H1 (cell line): ENCODE measurements around the gene CCNE1. TPM values are rescaled to one million over a fixed set of nuclear protein-coding genes. Genes with fewer than 3 reads are reported as not detected.

Experiments used
- CTCF ChIA-PET: fragments of 300-600 bp; sonication (Branson Sonifier 250); formaldehyde crosslinking; loops from one replicate; lab custom pipeline; 2021; ENCODE audit not compliant: partially characterized antibody; lab: Charles Lee
- POLR2A ChIA-PET: fragments of 300-600 bp; sonication (Branson Sonifier 250); formaldehyde crosslinking; loops from one replicate; lab custom pipeline; 2021; ENCODE audit warnings: inconsistent platforms; ENCODE audit not compliant: partially characterized antibody; lab: Charles Lee
- DNase-seq, 2 experiments: peaks; one replicate each; pipeline versions ENCODE4 v3.0.0 to v3.0.0-alpha.2; 2010 to 2022; ENCODE audit warnings: low spot score in 2 of 2, low read depth in 1 of 2, mixed read lengths in 1 of 2
- FAIRE-seq: peaks from 2 replicates; lab custom pipeline; 2011; peaks lifted over from hg19 to GRCh38; lab: Jason Lieb, UNC
- H2AFZ ChIP-seq: 2 replicates; pipeline ENCODE4 v1.8.1; 2012; ENCODE audit warnings: low read length, inconsistent platforms
- H2AK5ac ChIP-seq: 2 replicates; pipeline ENCODE4 v1.6.1; 2013; ENCODE audit warnings: low read depth, low read length
- H2BK120ac ChIP-seq: replicated peaks from 2 replicates; pipeline ENCODE3; 2013; ENCODE audit warnings: low read depth, low read length, inconsistent platforms
- H2BK12ac ChIP-seq: 2 replicates; pipeline ENCODE4 v1.6.1; 2013; ENCODE audit warnings: low read depth, low read length
- H2BK15ac ChIP-seq: 2 replicates; pipeline ENCODE4 v1.6.1; 2013; ENCODE audit warnings: low read length
- H2BK20ac ChIP-seq: 2 replicates; pipeline ENCODE4 v1.6.1; 2013; ENCODE audit warnings: low read length
- H2BK5ac ChIP-seq: 2 replicates; pipeline ENCODE4 v1.6.1; 2013; ENCODE audit warnings: low read depth, low read length
- H3K14ac ChIP-seq: 2 replicates; pipeline ENCODE4 v1.6.1; 2013; ENCODE audit warnings: inconsistent platforms; ENCODE audit not compliant: insufficient read length
- H3K18ac ChIP-seq: 2 replicates; pipeline ENCODE4 v1.6.1; 2013; ENCODE audit warnings: low read length; ENCODE audit errors: extremely low read depth
- H3K23ac ChIP-seq: 2 replicates; pipeline ENCODE4 v1.6.1; 2013; ENCODE audit warnings: inconsistent platforms; ENCODE audit not compliant: insufficient read length
- H3K23me2 ChIP-seq: 2 replicates; pipeline ENCODE4 v1.6.1; 2013; ENCODE audit warnings: low read depth, low read length
- H3K27ac ChIP-seq: 2 replicates; pipeline ENCODE4 v1.6.1; 2011; ENCODE audit warnings: low read depth, low read length, inconsistent platforms
- H3K27me3 ChIP-seq, 4 experiments: replicated peaks in 1 of 4; 1 replicate in 1 of 4; 2 replicates in 3 of 4; pipeline versions ENCODE4 v1.6.1 to v1.8.1; 2011 to 2013; ENCODE audit warnings: low read length in 3 of 4, mild to moderate bottlenecking in 3 of 4, inconsistent platforms in 2 of 4, mixed read lengths in 2 of 4, moderate library complexity in 1 of 4; ENCODE audit not compliant: control insufficient read depth in 3 of 4, insufficient read depth in 3 of 4; ENCODE audit errors: extremely low read depth in 1 of 4
- H3K36me3 ChIP-seq, 4 experiments: 2 replicates each; pipeline versions ENCODE4 v1.6.1 to v1.8.1; 2011 to 2013; ENCODE audit warnings: mild to moderate bottlenecking in 4 of 4, low read length in 3 of 4, moderate library complexity in 2 of 4, control low read depth in 1 of 4, inconsistent platforms in 1 of 4; ENCODE audit not compliant: insufficient read depth in 4 of 4, control insufficient read depth in 2 of 4
- H3K4ac ChIP-seq: replicated peaks from 2 replicates; pipeline ENCODE3; 2013; ENCODE audit warnings: low read length, low read depth, mixed read lengths, inconsistent platforms; ENCODE audit not compliant: insufficient read length
- H3K4me1 ChIP-seq, 4 experiments: replicated peaks in 1 of 4; 1 replicate in 1 of 4; 2 replicates in 3 of 4; pipeline versions ENCODE4 v1.6.1 to v1.8.1; 2011 to 2013; ENCODE audit warnings: low read length in 3 of 4, inconsistent platforms in 2 of 4, mixed read lengths in 1 of 4; ENCODE audit not compliant: insufficient read depth in 4 of 4, control insufficient read depth in 3 of 4
- H3K4me2 ChIP-seq, 2 experiments: 2 replicates each; pipeline versions ENCODE4 v1.6.1 to v1.8.1; 2011 to 2013; ENCODE audit warnings: low read depth in 2 of 2, low read length in 2 of 2, control low read depth in 1 of 2, inconsistent platforms in 1 of 2, mild to moderate bottlenecking in 1 of 2; ENCODE audit not compliant: insufficient read depth in 1 of 2
- H3K4me3 ChIP-seq, 4 experiments: fragments of 200-600, 300-600 bp in 1 of 4; sonication (generic), shearing (Covaris generic), sonication (Bioruptor Twin) in 1 of 4; 2 replicates each; pipeline versions ENCODE4 v1.5.1 to v1.8.1; 2011 to 2016; ENCODE audit warnings: low read length in 4 of 4, low read depth in 3 of 4, control low read depth in 2 of 4, inconsistent platforms in 2 of 4, mild to moderate bottlenecking in 2 of 4, mixed read lengths in 1 of 4, moderate library complexity in 1 of 4; ENCODE audit not compliant: insufficient read depth in 2 of 4; ENCODE audit errors: extremely low read depth in 1 of 4
- H3K56ac ChIP-seq: replicated peaks from 2 replicates; pipeline ENCODE3; 2013; ENCODE audit warnings: low read depth, mild to moderate bottlenecking, mixed read lengths, low read length, inconsistent platforms; ENCODE audit not compliant: insufficient read length
- H3K79me1 ChIP-seq: 2 replicates; pipeline ENCODE4 v1.6.1; 2013; ENCODE audit warnings: low read depth, low read length, control low read depth
- H3K79me2 ChIP-seq, 2 experiments: 2 replicates each; pipeline versions ENCODE4 v1.6.1 to v1.8.1; 2012 to 2013; ENCODE audit warnings: low read length in 2 of 2, mild to moderate bottlenecking in 2 of 2, inconsistent platforms in 1 of 2; ENCODE audit not compliant: insufficient read depth in 2 of 2, control insufficient read depth in 1 of 2
- H3K9ac ChIP-seq, 4 experiments: replicated peaks in 1 of 4; 1 replicate in 1 of 4; 2 replicates in 3 of 4; pipeline versions ENCODE4 v1.6.1 to v1.8.1; 2011 to 2013; ENCODE audit warnings: low read depth in 3 of 4, low read length in 3 of 4, control low read depth in 2 of 4, mild to moderate bottlenecking in 2 of 4, moderate library complexity in 2 of 4, inconsistent platforms in 1 of 4; ENCODE audit errors: extremely low read depth in 1 of 4
- H3K9me3 ChIP-seq, 2 experiments: 2 replicates each; pipeline versions ENCODE4 v1.6.1 to v1.8.1; 2012 to 2013; ENCODE audit warnings: mild to moderate bottlenecking in 2 of 2, moderate library complexity in 2 of 2, control low read depth in 1 of 2, inconsistent platforms in 1 of 2, low read depth in 1 of 2, low read length in 1 of 2, mixed read lengths in 1 of 2; ENCODE audit not compliant: insufficient read depth in 2 of 2
- H4K20me1 ChIP-seq, 2 experiments: replicated peaks in 1 of 2; 2 replicates each; pipeline versions ENCODE3 to v1.8.1; 2011 to 2013; ENCODE audit warnings: inconsistent platforms in 2 of 2, low read length in 2 of 2, mild to moderate bottlenecking in 1 of 2; ENCODE audit not compliant: insufficient read depth in 2 of 2, control insufficient read depth in 1 of 2
- H4K5ac ChIP-seq: 2 replicates; pipeline ENCODE4 v1.6.1; 2013; ENCODE audit warnings: low read length, low read depth, mixed read lengths, inconsistent platforms; ENCODE audit not compliant: insufficient read length
- H4K8ac ChIP-seq: 2 replicates; pipeline ENCODE4 v1.8.0; 2013; ENCODE audit warnings: mild to moderate bottlenecking, moderate library complexity, low read length, inconsistent platforms; ENCODE audit not compliant: insufficient read depth; ENCODE audit errors: extremely low read depth
- H4K91ac ChIP-seq: replicated peaks from 2 replicates; pipeline ENCODE3; 2013; ENCODE audit warnings: low read length, mixed read lengths, inconsistent platforms; ENCODE audit not compliant: insufficient read length
- E2F6 ChIP-seq: IDR thresholded peaks from 2 replicates; pipeline ENCODE4 v1.6.1; 2012; ENCODE audit warnings: inconsistent platforms
- TBP ChIP-seq: IDR thresholded peaks from 2 replicates; pipeline ENCODE4 v1.6.1; 2011; ENCODE audit warnings: low read depth, low read length, improper control_type of control experiment
- WGBS, 2 experiments: shearing (Covaris generic) in 1 of 2; methylation state at CpG; one replicate each; pipeline versions ENCODE4 v1.1.6 to v1.1.7; 2013 to 2015; ENCODE audit warnings: low lambda C conversion rate in 2 of 2, mixed read lengths in 2 of 2, inconsistent platforms in 1 of 2, low coverage in 1 of 2, missing lambda C conversion rate in 1 of 2; ENCODE audit not compliant: insufficient replicate concordance in 2 of 2, insufficient coverage in 1 of 2, insufficient read length in 1 of 2; ENCODE audit errors: extremely low coverage in 1 of 2, missing lambda C conversion rate in 1 of 2; 5-methylcytosine and 5-hydroxymethylcytosine counted together
- polyA plus RNA-seq, 7 experiments: library from polyadenylated mRNA; depleted of rRNA in 3 of 7; stranded (reverse) in 5 of 7; unstranded in 2 of 7; fragments of >200 nt in 5 of 7; fragments of 200-250 nt in 2 of 7; gene quantifications; 1 replicate in 5 of 7; 2 replicates in 1 of 7; 4 replicates in 1 of 7; pipeline versions ENCODE4 v1.2.1 to v1.2.3, GENCODE V29; 2011 to 2013; ENCODE audit warnings: missing spikeins in 2 of 7, mixed read lengths in 2 of 7
- total RNA-seq: library from RNA; stranded (reverse); fragmentation: NEBNext Ultra II Directional; extraction: Animal tissue kit (Norgen Biotek cat#: 25700); gene quantifications from 2 replicates; pipeline ENCODE4 v1.2.1, GENCODE V29; 2021

The CCNE1 gene
- total and polyA plus RNA-seq, 2 of the 8 experiments (the other 6 are each of a cell fraction or from before 2014, with no cell fraction given), result 43.2 to 44.6 TPM

- no peak for FAIRE-seq
- POLR2A ChIA-PET, result no interaction called here
Measured at GRCh38 chr19:29819986-29820385, 8.2 kb downstream of the CCNE1 start.

More at GRCh38 chr19:29819986-29820385, 8.2 kb downstream of the CCNE1 start:
- Histone ChIP-seq H3K79me1 (no peaks in the 10 kb centered on the region), H3K27ac (no peak overlapping the region), H2AK5ac (no peak overlapping the region), H3K9me3 (no peaks in the 10 kb centered on the region), H4K91ac (no peak overlapping the region), H3K56ac (no peak overlapping the region), H3K79me2 (no peaks in the 10 kb centered on the region), H4K8ac (no peak overlapping the region), H3K36me3 (peaks cover 0 to 51% (median 30%) of the 10 kb centered on the region in 4 experiments), H3K23ac (no peak overlapping the region), H2BK20ac (no peak overlapping the region), H3K4me1 (no peaks in the 10 kb centered on the region), H3K4me3 (no peak overlapping the region), H3K18ac (no peak overlapping the region), H3K27me3 (no peaks in the 10 kb centered on the region), H3K9ac (no peak overlapping the region), H3K14ac (no peak overlapping the region), H2BK120ac (no peak overlapping the region), H2BK15ac (no peak overlapping the region), H2BK5ac (no peak overlapping the region), H2AFZ (no peak overlapping the region), H4K5ac (no peak overlapping the region), H3K4me2 (no peak overlapping the region), H3K23me2 (no peaks in the 10 kb centered on the region), H3K4ac (no peak overlapping the region), H4K20me1 (peaks cover 0 to 2% of the 10 kb centered on the region in 2 experiments), H2BK12ac (no peak overlapping the region)
- no peak for TF ChIP-seq TBP
- no peak for TF ChIP-seq E2F6
- CTCF ChIA-PET, result interaction anchor here (1.0 to 1.2 kb wide), 3 partner anchors 13 to 103 kb away, joined by 3 to 5 read pairs (median 3); no protein-coding TSS in a partner anchor
- no peak for DNase-seq
- WGBS, 2 experiments, result 90% methylated on average over 6 of the region's 6 CpGs; no CpG with 5 or more reads in 1 of the 2 experiments
